GM19240 (cell line): Measurements from ENCODE around the gene BEND3.
"Not testable (repeated sequence)": the region's sequence is repeated elsewhere in the genome, so short reads cannot be mapped to it uniquely, and the experiment has no call there.

ENCODE experiments used
- DNase-seq: peaks from one replicate; pipeline ENCODE4 v3.0.0; 2011; ENCODE audit warnings: low spot score; ENCODE audit not compliant: insufficient read length

Gene BEND3

GRCh38 chr6:107121266-107121665 lies 6.0 kb upstream of the BEND3 start:
- no peak for DNase-seq

GRCh38 chr6:107120404-107120803 lies 5.1 kb upstream of the BEND3 start:
- DNase-seq, result no peak

- DNase-seq, result no peak
These were observed 3.7 kb upstream of the BEND3 start for GRCh38 chr6:107118976-107119375.

GRCh38 chr6:107118540-107118939 lies 3.2 kb upstream of the BEND3 start:
- not testable (repeated sequence) for DNase-seq

GRCh38 chr6:107116931-107117330 lies 1.6 kb upstream of the BEND3 start:
- no peak for DNase-seq

GRCh38 chr6:107116328-107116892 lies 1.1 kb upstream of the BEND3 start:
- peak; percentile 32 for DNase-seq

GRCh38 chr6:107115695-107116327 lies 496 bp upstream of the BEND3 start:
- DNase-seq, result peak; percentile 31

- DNase-seq, result peak; percentile 80
These were observed 946 bp downstream of the BEND3 start for GRCh38 chr6:107114213-107114925.

- DNase-seq, result no peak
These were observed 5.1 kb downstream of the BEND3 start for GRCh38 chr6:107110200-107110599.

- DNase-seq, result no peak
These were observed 7.0 kb downstream of the BEND3 start for GRCh38 chr6:107108201-107108890.

- DNase-seq, result no peak
These were observed 7.5 kb downstream of the BEND3 start for GRCh38 chr6:107107791-107108190.

GRCh38 chr6:107106165-107106564 lies 9.2 kb downstream of the BEND3 start:
- DNase-seq, result no peak

GRCh38 chr6:107105511-107106116 lies 9.7 kb downstream of the BEND3 start:
- no peak for DNase-seq

GRCh38 chr6:107103082-107103481 lies 12.2 kb downstream of the BEND3 start:
- no peak for DNase-seq

- no peak for DNase-seq
These were observed 12.9 kb downstream of the BEND3 start for GRCh38 chr6:107102414-107102805.

- DNase-seq, result no peak
These were observed 13.5 kb downstream of the BEND3 start for GRCh38 chr6:107101686-107102413.

GRCh38 chr6:107101211-107101610 lies 14.1 kb downstream of the BEND3 start:
- DNase-seq, result no peak

GRCh38 chr6:107098436-107099307 lies 16.6 kb downstream of the BEND3 start:
- no peak for DNase-seq

- not testable (repeated sequence) for DNase-seq
These were observed 30.9 kb downstream of the BEND3 start for GRCh38 chr6:107084459-107084858.

GRCh38 chr6:107083921-107084320 lies 31.4 kb downstream of the BEND3 start:
- DNase-seq, result no peak
